Activated naive CD8-positive, alpha-beta T cell treated with anti-CD3 and anti-CD28 coated beads, Interleukin-2, amount 50 U/mL, for 24 hours (primary cell): ENCODE measurements around the gene SULT2B1.

ENCODE experiments used
- ATAC-seq: fragments of 150-1000 bp; cut with Tn5 transposase; one replicate; pipeline ENCODE4 v1.10.0; 2021
- DNase-seq: peaks from one replicate; pipeline ENCODE4 v3.0.0; 2021
- H3K27ac Mint-ChIP-seq: one replicate; pipeline ENCODE4 v1.8.0; 2021; ENCODE audit warnings: mild to moderate bottlenecking, mixed read lengths
- H3K27me3 Mint-ChIP-seq: one replicate; pipeline ENCODE4 v1.8.0; 2021; ENCODE audit warnings: mixed read lengths
- H3K36me3 Mint-ChIP-seq: one replicate; pipeline ENCODE4 v1.8.0; 2021; ENCODE audit warnings: low read depth, mixed read lengths
- H3K4me1 Mint-ChIP-seq: one replicate; pipeline ENCODE4 v1.8.0; 2021; ENCODE audit warnings: mixed read lengths
- H3K4me3 Mint-ChIP-seq: one replicate; pipeline ENCODE4 v1.8.0; 2021; ENCODE audit warnings: mild to moderate bottlenecking, moderate library complexity, mixed read lengths
- H3K9me3 Mint-ChIP-seq: one replicate; pipeline ENCODE4 v1.8.0; 2021; ENCODE audit warnings: mixed read lengths

SULT2B1 gene

DNA sequence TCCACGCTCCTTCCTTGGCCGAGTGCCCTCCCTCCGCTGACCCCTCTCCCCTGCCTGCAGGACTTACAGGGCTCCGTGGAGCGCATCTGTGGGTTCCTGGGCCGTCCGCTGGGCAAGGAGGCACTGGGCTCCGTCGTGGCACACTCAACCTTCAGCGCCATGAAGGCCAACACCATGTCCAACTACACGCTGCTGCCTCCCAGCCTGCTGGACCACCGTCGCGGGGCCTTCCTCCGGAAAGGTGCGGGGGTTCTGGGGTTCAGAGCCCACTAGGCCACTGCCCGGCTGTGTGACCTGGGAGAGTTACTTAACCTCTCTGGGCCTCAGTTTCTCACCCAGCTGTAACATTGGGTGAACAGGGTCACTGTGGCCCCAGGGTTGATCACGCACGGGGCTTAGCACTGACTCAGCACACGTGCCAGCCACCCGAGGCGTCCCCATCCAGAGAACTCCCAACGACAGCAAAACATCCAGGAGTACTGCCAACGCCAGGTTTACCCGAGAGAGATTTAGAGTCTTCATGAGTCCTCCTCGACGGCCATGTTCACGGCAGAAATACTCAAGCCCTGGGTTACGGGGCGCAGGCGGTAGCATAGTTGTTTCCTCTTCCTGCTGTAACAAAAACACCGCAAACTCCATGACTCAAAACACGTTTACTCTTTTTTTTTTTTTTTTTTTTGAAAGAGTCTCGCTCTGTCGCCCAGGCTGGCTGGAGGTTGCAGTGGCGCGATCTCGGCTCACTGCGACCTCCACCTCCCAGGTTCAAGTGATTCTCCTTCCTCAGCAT is 44.9 kb downstream of the SULT2B1 start:
- H3K4me1 Mint-ChIP-seq: no peaks in the 10 kb centered on the region
- no peaks in the 10 kb centered on the region for H3K27me3 Mint-ChIP-seq
- H3K36me3 Mint-ChIP-seq: no peaks in the 10 kb centered on the region
- H3K27ac Mint-ChIP-seq: peak overlapping the region; percentile 71
- ATAC-seq (peak; percentile 44), DNase-seq (peak; percentile 22)
- no peaks in the 10 kb centered on the region for H3K9me3 Mint-ChIP-seq
- H3K4me3 Mint-ChIP-seq: peak overlapping the region; percentile 62

DNA sequence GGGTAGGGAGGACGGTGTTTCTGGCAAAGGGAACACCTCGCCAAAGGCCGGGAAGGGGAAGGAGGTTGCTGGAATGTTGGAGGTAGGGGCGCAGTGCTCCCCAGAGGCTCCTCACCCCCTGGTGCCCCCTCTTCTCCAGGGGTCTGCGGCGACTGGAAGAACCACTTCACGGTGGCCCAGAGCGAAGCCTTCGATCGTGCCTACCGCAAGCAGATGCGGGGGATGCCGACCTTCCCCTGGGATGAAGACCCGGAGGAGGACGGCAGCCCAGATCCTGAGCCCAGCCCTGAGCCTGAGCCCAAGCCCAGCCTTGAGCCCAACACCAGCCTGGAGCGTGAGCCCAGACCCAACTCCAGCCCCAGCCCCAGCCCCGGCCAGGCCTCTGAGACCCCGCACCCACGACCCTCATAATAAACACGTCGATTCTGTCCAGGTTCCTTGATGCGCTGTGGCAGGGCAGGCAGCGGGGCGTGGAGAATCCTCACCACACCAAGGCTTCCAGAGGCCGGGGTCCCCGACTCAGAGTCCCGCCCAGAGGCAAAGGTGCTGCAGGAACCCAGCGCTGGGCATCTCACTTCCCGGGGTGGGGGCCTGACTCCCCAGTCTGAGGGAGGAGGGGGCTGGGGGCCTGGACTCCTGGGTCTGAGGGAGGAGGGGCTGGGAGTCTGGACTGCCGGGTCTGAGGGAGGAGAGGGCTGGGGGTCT is 47.2 kb downstream of the SULT2B1 start:
- Mint-ChIP-seq H3K4me1 (no peaks in the 10 kb centered on the region), H3K27me3 (no peaks in the 10 kb centered on the region), H3K36me3 (no peaks in the 10 kb centered on the region), H3K4me3 (no peak overlapping the region), H3K27ac (no peak overlapping the region), H3K9me3 (no peaks in the 10 kb centered on the region)
- no peak for DNase-seq
- no peak for ATAC-seq

DNA sequence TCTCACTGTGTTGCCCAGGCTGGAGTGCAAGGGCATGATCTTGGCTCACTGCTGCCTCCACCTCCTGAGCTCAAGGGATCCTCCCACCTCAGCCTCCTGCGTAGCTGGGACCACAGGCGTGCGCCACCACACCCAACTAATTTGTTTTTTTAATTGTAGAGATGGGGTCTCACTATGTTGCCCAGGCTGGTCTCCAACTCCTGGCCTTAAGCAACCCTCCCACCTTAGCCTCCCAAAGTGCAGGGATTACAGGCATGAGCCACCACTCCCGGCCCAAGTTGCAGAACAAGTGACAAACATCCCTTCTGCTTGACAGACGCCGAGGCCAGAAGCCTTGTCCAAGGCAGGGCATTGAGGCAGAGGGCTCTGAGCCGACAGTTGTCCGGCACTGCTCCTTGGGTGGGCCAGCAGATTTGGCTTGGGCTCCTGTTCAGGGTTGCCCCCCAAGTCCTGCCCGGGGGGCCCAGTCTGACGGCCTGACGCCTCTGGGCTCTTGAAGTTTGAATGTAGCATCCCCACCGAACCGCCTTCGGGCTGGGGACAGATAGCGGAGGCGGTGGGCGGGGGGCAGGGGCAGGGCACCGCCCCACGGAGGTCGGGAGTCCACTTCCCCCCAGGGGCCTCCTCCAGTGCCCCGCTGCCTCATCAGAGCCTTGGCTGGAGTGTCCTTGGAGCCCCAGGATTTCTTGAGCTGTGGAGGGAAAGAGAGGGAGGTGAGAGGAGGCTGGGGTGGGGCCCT is 48.9 kb downstream of the SULT2B1 start:
- Mint-ChIP-seq H3K4me3 (no peak overlapping the region), H3K27ac (no peak overlapping the region), H3K4me1 (no peaks in the 10 kb centered on the region), H3K9me3 (no peaks in the 10 kb centered on the region), H3K27me3 (no peaks in the 10 kb centered on the region), H3K36me3 (no peaks in the 10 kb centered on the region)
- no peak for ATAC-seq
- no peak for DNase-seq

DNA sequence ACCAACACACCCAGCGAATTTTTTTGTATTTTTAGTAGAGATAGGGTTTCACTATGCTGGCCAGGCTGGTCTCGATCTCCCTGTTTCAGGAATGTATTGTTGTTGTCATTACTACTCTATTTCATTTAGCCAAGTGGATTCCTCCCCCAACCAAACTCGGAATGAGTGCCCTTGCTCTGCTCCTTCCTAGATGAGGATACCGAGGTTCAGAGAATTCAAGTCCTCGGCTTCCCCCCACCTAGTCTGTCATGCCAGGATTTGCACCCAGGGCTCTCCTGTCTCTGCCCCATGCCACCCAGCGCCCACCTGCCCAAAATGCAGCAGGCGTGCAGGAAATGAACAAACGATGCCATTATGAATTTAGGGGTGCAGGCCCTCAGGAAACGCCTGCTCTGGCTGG is 51.0 kb downstream of the SULT2B1 start:
- no peak overlapping the region for H3K27ac Mint-ChIP-seq
- H3K27me3 Mint-ChIP-seq: no peaks in the 10 kb centered on the region
- H3K9me3 Mint-ChIP-seq: no peaks in the 10 kb centered on the region
- no peak overlapping the region for H3K4me3 Mint-ChIP-seq
- no peaks in the 10 kb centered on the region for H3K4me1 Mint-ChIP-seq
- ATAC-seq (no peak), DNase-seq (no peak)
- no peaks in the 10 kb centered on the region for H3K36me3 Mint-ChIP-seq

DNA sequence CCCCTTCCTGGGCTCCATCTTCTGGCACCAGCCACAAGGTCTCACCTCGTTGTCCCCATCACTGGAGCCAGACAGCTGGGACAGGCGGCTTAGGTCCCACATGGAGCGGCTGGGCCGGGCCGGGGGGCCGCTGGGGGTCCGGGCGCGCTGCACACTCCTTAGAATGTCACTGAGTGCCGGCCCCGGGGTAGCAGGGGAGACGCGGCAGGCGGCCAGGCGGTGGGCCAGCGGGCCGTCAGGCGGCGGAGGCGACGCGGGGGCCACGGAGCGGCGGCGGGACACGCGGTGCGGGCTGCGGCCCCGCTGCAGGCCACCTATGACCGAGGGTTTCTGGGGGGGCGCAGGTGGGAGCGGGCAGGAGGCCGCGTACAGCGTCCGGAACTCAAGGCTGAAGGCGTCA is 51.5 kb downstream of the SULT2B1 start:
- Mint-ChIP-seq H3K36me3 (no peaks in the 10 kb centered on the region), H3K4me1 (no peaks in the 10 kb centered on the region), H3K4me3 (no peak overlapping the region), H3K9me3 (no peaks in the 10 kb centered on the region), H3K27me3 (no peaks in the 10 kb centered on the region), H3K27ac (no peak overlapping the region)
- no peak for ATAC-seq
- no peak for DNase-seq

DNA sequence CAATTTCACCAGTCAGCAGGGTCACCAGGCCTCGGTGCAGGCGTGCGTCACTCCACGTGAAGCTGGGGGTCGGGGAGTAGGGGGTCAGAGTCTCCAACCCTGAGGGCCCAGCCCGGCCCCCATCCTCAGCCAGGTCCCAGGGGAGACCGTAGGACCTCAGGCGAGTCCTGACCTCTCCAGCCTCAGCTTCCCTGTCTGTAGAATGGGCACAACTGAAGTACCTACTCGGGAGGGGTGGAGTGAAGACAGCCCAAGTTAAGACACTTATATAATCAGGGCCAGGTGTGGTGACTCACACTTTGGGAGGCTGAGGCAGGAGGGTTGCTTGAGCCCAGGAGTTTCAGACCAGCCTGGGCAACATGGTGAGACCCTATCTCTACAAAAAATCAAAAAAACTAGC is 51.9 kb downstream of the SULT2B1 start:
- Mint-ChIP-seq H3K4me1 (peaks cover under 1% of the 10 kb centered on the region), H3K9me3 (no peaks in the 10 kb centered on the region)
- no peak for ATAC-seq

DNA sequence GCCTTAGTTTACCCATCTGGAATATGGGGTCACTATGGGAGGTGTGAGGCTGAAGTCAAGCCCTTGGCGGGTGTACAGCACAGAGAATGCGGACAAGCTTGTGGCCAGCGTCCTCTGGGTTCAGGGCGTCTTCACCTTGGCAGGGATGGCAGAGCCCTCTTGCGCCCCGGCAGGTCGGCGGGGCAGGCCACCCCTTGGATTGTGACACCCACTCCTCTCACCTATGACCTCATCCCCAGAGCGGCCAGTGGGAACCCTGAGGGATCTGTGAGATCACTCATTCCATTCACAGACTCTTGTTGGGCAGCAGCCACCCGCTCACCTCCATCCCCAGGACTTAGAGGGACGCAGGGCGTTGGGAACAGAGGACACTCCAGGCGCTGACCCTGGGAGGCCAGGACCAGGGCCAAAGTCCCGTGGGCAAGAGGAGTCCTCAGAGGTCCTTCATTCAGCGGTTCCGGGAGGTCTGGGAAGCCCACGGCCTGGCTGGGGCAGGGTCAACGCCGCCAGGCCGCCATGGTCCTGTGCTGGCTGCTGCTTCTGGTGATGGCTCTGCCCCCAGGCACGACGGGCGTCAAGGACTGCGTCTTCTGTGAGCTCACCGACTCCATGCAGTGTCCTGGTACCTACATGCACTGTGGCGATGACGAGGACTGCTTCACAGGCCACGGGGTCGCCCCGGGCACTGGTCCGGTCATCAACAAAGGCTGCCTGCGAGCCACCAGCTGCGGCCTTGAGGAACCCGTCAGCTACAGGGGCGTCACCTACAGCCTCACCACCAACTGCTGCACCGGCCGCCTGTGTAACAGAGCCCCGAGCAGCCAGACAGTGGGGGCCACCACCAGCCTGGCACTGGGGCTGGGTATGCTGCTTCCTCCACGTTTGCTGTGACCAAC is 54.7 kb downstream of the SULT2B1 start, which contains the start of gene SPACA4:
Gene SPACA4 (plus strand): TSS at position 280 of the 896 bp plus-strand sequence. CDS start 237 bp downstream, at position 517.
- Mint-ChIP-seq H3K27me3 (no peaks in the 10 kb centered on the region), H3K27ac (no peak within 1 kb of the TSS), H3K36me3 (no peaks in the 10 kb centered on the region), H3K4me3 (no peak within 1 kb of the TSS), H3K4me1 (peaks cover 2% of the 10 kb centered on the region), H3K9me3 (no peaks in the 10 kb centered on the region)
- no peak for DNase-seq
- ATAC-seq: no peak

More for the DNA sequence above, 51.9 kb downstream of the SULT2B1 start:
- Mint-ChIP-seq H3K4me3 (no peak overlapping the region), H3K27me3 (no peaks in the 10 kb centered on the region), H3K27ac (no peak overlapping the region), H3K36me3 (no peaks in the 10 kb centered on the region)
- no peak for DNase-seq

DNA sequence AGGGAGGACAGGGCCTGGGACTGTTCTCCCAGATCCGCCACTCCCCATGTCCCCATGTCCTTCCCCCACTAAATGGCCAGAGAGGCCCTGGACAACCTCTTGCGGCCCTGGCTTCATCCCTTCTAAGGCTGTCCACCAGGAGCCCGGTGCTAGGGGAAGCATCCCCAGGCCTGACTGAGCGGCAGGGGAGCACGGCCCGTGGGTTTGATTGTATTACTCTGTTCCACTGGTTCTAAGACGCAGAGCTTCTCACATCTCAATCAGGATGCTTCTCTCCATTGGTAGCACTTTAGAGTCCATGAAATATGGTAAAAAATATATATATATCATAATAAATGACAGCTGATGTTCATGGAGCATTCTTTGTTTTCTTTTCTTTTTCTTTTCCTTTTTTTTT is 55.4 kb downstream of the SULT2B1 start:
- no peaks in the 10 kb centered on the region for H3K27me3 Mint-ChIP-seq
- no peaks in the 10 kb centered on the region for H3K9me3 Mint-ChIP-seq
- peaks cover 2% of the 10 kb centered on the region for H3K4me1 Mint-ChIP-seq
- no peak overlapping the region for H3K27ac Mint-ChIP-seq
- ATAC-seq (no peak), DNase-seq (no peak)
- no peak overlapping the region for H3K4me3 Mint-ChIP-seq
- no peaks in the 10 kb centered on the region for H3K36me3 Mint-ChIP-seq

DNA sequence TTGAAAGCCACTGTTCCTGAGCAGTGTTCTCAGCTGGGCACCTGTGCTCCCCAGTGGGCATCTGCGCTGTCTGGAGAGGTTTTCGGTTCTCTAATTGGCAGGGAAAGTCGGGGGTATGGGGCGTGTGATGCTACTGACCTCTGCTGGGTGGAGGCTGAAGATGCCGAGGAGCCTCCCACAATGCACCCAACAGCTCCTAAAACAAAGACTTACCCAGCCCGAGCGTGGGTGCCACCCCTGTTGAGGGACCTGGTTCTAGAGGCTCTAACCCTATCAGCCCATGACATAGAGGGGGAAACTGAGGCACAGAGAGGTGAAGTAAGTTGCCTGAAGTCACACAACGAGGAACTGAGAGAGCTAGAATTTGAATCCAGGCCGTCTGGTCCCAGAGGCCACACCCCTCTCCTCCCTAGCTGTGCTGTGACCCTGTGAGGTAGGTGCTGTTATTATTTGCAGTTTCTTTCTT is 56.9 kb downstream of the SULT2B1 start:
- no peaks in the 10 kb centered on the region for H3K9me3 Mint-ChIP-seq
- no peak overlapping the region for H3K4me3 Mint-ChIP-seq
- H3K27me3 Mint-ChIP-seq: no peaks in the 10 kb centered on the region
- DNase-seq: no peak
- H3K27ac Mint-ChIP-seq: no peak overlapping the region
- H3K4me1 Mint-ChIP-seq: peaks cover 2% of the 10 kb centered on the region
- H3K36me3 Mint-ChIP-seq: peaks cover 3% of the 10 kb centered on the region
- peak; percentile 64 for ATAC-seq

DNA sequence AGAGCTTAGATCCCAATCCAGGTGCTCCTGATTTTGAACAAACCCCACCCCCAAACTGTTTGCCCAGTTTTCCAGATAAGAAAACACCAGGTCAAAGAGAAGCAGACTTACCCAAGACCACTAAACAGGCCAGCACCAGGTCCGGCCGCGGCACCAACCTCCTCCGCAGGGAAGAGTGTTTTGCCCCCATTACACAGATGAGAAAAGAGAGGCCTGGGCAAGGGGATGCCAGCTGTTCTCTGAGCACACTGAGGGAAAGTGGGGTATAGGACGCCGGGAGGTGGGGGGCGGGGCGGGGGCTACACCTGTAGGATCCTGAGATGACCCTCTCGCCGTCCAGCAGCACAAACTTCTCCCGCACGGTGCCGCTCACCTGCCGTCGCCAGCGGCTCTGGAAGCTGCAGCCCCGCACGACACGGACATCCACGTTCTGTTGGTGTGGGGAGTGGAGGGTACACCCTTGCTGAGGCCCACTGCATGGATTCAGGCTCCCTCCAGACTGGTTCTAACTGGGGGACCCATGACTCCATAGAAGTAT is 57.7 kb downstream of the SULT2B1 start:
- H3K27ac Mint-ChIP-seq: no peak overlapping the region
- H3K4me1 Mint-ChIP-seq: peaks cover 4% of the 10 kb centered on the region
- H3K4me3 Mint-ChIP-seq: no peak overlapping the region
- H3K9me3 Mint-ChIP-seq: no peaks in the 10 kb centered on the region
- no peaks in the 10 kb centered on the region for H3K27me3 Mint-ChIP-seq
- no peak for DNase-seq
- peaks cover 7% of the 10 kb centered on the region for H3K36me3 Mint-ChIP-seq
- no peak for ATAC-seq

DNA sequence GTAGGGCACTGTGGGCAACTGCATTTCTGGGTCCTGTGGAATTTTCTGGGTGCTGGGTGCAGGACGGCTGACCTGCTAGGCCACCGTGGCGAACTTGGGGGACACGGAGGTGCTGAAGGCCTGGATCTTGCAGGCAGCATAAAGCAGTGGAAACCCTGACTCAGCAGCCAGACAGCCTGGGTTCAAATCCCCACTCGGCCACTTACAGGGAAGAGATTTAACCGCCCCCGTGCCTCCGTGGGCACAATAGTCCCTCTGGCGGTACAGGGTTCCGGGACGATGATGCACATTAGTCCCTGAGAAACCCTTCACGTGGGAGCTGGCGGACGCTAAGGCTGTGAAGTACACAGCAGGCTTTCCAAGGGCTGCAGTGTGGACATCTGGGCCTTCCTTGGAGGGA is 59.9 kb downstream of the SULT2B1 start:
- peaks cover 14% of the 10 kb centered on the region for H3K4me1 Mint-ChIP-seq
- peaks cover 24% of the 10 kb centered on the region for H3K36me3 Mint-ChIP-seq
- H3K27ac Mint-ChIP-seq: no peak overlapping the region
- no peaks in the 10 kb centered on the region for H3K27me3 Mint-ChIP-seq
- no peak for ATAC-seq
- no peak for DNase-seq
- no peaks in the 10 kb centered on the region for H3K9me3 Mint-ChIP-seq
- H3K4me3 Mint-ChIP-seq: no peak overlapping the region

DNA sequence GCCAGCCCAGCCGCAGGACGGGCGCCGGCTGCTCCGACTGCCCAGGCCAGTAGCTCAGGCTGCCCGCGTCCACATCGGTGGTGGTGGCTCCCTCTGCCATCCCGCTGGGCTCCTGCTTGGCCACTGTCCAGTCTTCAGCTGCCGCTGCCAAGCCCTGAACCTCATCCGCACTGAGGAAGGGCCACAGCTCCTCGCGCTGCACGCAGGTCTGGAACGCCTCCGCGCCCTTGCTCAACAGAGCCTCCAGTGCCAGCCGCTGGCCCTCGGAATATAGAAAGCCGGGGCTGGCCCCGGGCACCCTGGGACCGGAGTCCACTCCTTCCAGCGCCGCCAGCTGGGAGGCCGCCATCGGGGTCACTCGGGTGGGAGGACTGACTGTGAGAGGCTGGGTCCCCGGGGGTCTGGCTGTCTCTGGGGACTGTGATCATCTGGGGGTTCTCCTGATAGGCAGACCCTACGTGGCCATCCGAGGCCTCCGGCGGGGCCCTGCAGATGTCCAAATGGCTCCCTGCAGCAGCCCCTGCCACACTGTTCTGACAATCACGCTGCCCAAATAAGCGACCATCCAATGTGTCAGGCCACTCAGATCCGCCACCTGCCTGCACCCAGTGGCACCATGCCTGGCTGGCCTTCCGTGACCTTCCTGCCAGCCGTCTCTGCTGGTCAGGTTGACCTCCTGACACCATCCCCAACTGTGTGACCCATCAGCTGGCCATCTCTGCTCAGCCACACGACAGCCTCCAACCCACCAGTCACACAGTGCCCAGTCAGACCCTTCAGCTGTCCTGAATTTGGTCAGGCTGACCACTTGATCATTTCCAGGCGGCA is 61.3 kb downstream of the SULT2B1 start:
- H3K27me3 Mint-ChIP-seq: no peaks in the 10 kb centered on the region
- peak overlapping the region; percentile 66 for H3K27ac Mint-ChIP-seq
- ATAC-seq: no peak

DNA sequence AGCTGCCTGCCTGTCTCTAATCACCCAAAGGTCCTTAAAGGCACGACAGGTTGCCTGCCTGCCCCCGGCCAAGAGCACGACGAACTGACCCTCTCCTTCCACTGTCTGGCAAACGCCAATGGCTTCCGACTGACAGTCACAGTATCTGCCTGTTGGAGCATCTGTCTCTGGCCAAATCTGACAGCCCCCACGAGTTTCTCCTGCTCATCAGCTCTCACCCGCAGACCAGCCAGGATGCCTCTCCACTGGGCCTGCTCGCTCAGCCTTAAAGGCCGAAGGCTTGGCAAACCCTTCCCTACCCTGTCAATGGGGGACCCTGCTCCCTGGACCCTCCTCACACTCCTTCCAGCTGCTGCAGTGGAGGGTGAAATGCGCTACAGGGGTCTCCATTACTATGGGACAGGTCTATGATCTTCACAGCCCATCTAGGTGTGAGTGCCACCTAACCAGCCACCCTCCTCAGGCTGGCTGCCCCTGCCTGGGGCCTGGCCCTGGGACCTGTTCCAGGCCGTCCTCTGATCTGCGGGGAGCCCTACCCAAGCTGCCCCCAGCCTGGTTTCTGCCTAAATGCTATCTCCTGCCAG is 62.0 kb downstream of the SULT2B1 start:
- ATAC-seq (peak; percentile 15), DNase-seq (no peak)
- Mint-ChIP-seq H3K9me3 (no peaks in the 10 kb centered on the region), H3K36me3 (peaks cover 45% of the 10 kb centered on the region), H3K27ac (peak overlapping the region; percentile 66), H3K27me3 (no peaks in the 10 kb centered on the region), H3K4me3 (peak overlapping the region; percentile 45), H3K4me1 (peaks cover 29% of the 10 kb centered on the region)

More for the DNA sequence above, 61.3 kb downstream of the SULT2B1 start:
- Mint-ChIP-seq H3K36me3 (peaks cover 38% of the 10 kb centered on the region), H3K9me3 (no peaks in the 10 kb centered on the region), H3K4me3 (peak overlapping the region; percentile 45), H3K4me1 (peaks cover 25% of the 10 kb centered on the region)
- DNase-seq: no peak
